Measurements from ENCODE around the gene TSBP1.

TSBP1 gene, protein sequence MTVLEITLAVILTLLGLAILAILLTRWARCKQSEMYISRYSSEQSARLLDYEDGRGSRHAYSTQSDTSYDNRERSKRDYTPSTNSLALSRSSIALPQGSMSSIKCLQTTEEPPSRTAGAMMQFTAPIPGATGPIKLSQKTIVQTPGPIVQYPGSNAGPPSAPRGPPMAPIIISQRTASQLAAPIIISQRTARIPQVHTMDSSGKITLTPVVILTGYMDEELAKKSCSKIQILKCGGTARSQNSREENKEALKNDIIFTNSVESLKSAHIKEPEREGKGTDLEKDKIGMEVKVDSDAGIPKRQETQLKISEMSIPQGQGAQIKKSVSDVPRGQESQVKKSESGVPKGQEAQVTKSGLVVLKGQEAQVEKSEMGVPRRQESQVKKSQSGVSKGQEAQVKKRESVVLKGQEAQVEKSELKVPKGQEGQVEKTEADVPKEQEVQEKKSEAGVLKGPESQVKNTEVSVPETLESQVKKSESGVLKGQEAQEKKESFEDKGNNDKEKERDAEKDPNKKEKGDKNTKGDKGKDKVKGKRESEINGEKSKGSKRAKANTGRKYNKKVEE

DNA sequence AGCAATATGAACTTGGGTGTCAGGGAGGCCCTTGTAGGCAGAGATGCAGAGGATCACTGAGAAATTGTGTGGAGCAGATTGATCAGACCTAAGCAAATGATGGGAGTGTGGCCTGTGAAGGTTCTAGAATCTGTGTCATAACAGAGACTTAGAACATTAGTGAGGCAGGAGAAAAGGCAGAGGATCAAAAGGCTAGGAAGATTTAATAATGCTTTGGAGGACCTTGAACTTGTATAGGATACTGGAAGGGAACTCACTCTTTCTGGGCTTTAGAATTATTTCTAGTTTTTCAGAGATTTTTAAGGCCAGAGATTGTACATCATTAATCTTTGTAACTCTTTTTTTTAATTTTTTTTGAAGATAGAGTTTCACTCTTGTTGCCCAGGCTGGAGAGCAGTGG, at the start of gene TSBP1:
Gene TSBP1 (minus strand): TSS at position 101 of the 400 bp plus-strand sequence. CDS start 197 bp downstream, outside the sequence.
- Histone ChIP-seq H3K4me1 (no peaks in the 10 kb centered on the region), H2AFZ (no peak within 1 kb of the TSS), H3K9me3 (ENCODE audit: control insufficient read depth, low read length) (no peaks in the 10 kb centered on the region), H3K4me3 (ENCODE audit: low read depth, low read length) (no peak within 1 kb of the TSS), H3K27me3 (ENCODE audit: control insufficient read depth, insufficient read depth, low read length) (no peaks in the 10 kb centered on the region), H3K36me3 (ENCODE audit: control insufficient read depth, insufficient read depth, low read length) (no peaks in the 10 kb centered on the region), H3K27ac (no peak within 1 kb of the TSS), H3K4me2 (ENCODE audit: low read length) (no peak within 1 kb of the TSS), H3K79me2 (no peaks in the 10 kb centered on the region), H3K9ac (no peak within 1 kb of the TSS)
- TF ChIP-seq, protein P1, sequence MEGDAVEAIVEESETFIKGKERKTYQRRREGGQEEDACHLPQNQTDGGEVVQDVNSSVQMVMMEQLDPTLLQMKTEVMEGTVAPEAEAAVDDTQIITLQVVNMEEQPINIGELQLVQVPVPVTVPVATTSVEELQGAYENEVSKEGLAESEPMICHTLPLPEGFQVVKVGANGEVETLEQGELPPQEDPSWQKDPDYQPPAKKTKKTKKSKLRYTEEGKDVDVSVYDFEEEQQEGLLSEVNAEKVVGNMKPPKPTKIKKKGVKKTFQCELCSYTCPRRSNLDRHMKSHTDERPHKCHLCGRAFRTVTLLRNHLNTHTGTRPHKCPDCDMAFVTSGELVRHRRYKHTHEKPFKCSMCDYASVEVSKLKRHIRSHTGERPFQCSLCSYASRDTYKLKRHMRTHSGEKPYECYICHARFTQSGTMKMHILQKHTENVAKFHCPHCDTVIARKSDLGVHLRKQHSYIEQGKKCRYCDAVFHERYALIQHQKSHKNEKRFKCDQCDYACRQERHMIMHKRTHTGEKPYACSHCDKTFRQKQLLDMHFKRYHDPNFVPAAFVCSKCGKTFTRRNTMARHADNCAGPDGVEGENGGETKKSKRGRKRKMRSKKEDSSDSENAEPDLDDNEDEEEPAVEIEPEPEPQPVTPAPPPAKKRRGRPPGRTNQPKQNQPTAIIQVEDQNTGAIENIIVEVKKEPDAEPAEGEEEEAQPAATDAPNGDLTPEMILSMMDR (IDR thresholded peaks at IDR 0.05), result no peak

DNA sequence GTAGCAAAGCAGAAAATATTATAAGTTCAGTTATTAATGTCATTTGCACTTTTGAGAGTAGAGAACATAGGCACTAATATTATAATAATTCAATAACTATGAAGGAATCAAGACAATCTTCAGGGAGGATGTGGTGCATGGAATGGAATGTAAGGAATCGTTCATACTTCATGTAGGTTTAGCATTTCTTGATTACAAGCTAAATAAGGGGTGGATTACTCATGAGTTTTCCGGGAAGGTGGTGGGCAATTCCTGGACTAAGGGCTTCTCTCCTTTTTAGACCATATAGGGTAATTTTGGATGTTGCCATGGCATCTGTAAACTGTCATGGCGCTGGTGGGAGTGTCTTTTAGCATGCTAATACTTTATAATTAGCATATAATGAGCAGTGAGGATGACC, 44.3 kb upstream of the TSBP1 start:
- Histone ChIP-seq H2AFZ (no peak overlapping the region), H3K4me1 (no peaks in the 10 kb centered on the region), H3K36me3 (ENCODE audit: control insufficient read depth, insufficient read depth, low read length) (no peaks in the 10 kb centered on the region), H3K27me3 (ENCODE audit: control insufficient read depth, insufficient read depth, low read length) (peaks cover 5% of the 10 kb centered on the region), H3K79me2 (no peaks in the 10 kb centered on the region), H3K4me3 (ENCODE audit: low read depth, low read length) (no peak overlapping the region), H3K27ac (no peak overlapping the region), H3K9ac (no peak overlapping the region), H3K4me2 (ENCODE audit: low read length) (no peak overlapping the region), H3K9me3 (ENCODE audit: control insufficient read depth, low read length) (no peaks in the 10 kb centered on the region)
- TF ChIP-seq, protein P1 (IDR thresholded peaks at IDR 0.05), result no peak

DNA sequence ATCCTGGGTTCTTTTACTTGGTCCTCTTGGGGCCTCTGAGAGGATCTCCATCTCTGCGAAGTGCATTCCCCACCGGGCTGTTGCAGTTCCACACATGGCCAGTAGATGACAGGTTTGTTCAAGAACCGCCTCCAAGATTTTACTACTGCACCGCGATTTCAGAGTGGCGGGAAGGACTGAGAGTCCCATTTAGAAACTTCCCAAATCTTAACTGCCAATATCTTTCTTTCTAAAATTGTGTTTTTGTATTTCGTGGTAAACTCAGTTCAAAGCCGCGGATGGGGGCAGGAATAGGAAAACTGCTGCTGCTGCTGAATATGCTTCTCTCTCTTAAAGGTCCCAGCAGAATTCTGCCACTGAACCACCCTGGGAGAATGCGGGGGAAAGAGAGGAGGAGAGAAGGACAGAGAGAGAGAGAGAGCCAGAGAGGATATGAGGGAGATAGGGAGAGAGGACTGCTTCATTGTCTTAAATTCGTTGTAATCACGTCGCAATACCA, 43.9 kb upstream of the TSBP1 start:
- H3K27ac ChIP-seq, result no peak overlapping the region
- H3K9ac ChIP-seq, result no peak overlapping the region
- peaks cover 5% of the 10 kb centered on the region for H3K27me3 ChIP-seq (ENCODE audit: control insufficient read depth, insufficient read depth, low read length)
- no peaks in the 10 kb centered on the region for H3K4me1 ChIP-seq
- H3K9me3 ChIP-seq (ENCODE audit: control insufficient read depth, low read length), result no peaks in the 10 kb centered on the region
- H3K36me3 ChIP-seq (ENCODE audit: control insufficient read depth, insufficient read depth, low read length), result no peaks in the 10 kb centered on the region
- TF ChIP-seq, protein P1 (IDR thresholded peaks at IDR 0.05), result peak; percentile 99
- no peak overlapping the region for H3K4me3 ChIP-seq (ENCODE audit: low read depth, low read length)
- H2AFZ ChIP-seq, result no peak overlapping the region
- H3K79me2 ChIP-seq, result no peaks in the 10 kb centered on the region
- H3K4me2 ChIP-seq (ENCODE audit: low read length), result peak overlapping the region; percentile 8

DNA sequence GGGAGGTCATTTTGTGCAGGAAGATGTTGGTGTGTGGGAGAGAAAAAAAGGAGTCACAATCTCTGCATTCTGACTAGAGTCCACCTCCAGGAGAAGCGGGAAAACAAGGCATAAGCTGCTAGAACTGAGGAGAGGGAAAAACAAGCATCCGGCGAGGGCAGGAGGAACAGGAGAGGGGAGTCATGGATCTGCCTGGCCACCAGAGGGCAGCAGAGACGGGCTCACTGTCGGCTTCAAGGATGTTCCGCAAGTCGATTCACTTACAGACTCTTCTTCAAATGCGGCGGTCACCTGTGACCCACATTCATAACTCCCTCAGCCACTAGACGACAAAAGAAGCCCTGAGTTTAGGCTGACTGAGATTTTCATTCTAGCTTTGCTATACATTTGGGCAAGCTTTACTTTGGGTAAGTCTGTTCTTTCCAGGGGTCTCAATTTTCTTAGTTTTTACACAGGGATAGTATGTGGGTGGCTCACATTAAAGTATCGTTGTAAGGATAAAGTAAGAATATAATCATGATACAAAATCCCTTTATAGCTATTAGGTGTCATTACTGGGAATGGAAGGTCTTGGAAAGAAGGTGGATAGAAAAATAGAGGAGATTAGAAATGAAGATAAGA, 41.8 kb upstream of the TSBP1 start:
- Histone ChIP-seq H3K4me2 (ENCODE audit: low read length) (no peak overlapping the region), H3K4me3 (ENCODE audit: low read depth, low read length) (no peak overlapping the region), H2AFZ (no peak overlapping the region), H3K4me1 (no peaks in the 10 kb centered on the region), H3K36me3 (ENCODE audit: control insufficient read depth, insufficient read depth, low read length) (no peaks in the 10 kb centered on the region), H3K9me3 (ENCODE audit: control insufficient read depth, low read length) (no peaks in the 10 kb centered on the region), H3K27ac (no peak overlapping the region), H3K79me2 (no peaks in the 10 kb centered on the region), H3K27me3 (ENCODE audit: control insufficient read depth, insufficient read depth, low read length) (peaks cover 5% of the 10 kb centered on the region), H3K9ac (no peak overlapping the region)
- TF ChIP-seq, protein P1 (IDR thresholded peaks at IDR 0.05), result peak; percentile 94

Data from parathyroid adenoma (tissue), 2 donors.